Choroid plexus epithelial cell (primary cell): ENCODE data around the gene MED14.

Experiments used
- DNase-seq: peaks from one replicate; pipeline ENCODE4 v3.0.0-alpha.2; 2010; ENCODE audit warnings: low read depth
- H3K4me3 ChIP-seq: 2 replicates; pipeline ENCODE4 v1.5.1; 2011; ENCODE audit warnings: low read depth, mild to moderate bottlenecking, control low read depth, low read length, moderate library complexity
- TF ChIP-seq, protein P1 (sequence below): conservative IDR thresholded peaks from 2 replicates; pipeline ENCODE4 v1.5.1; 2011; ENCODE audit warnings: low read depth, mild to moderate bottlenecking, control low read depth, inconsistent platforms, low read length, moderate library complexity

The MED14 gene

DNA sequence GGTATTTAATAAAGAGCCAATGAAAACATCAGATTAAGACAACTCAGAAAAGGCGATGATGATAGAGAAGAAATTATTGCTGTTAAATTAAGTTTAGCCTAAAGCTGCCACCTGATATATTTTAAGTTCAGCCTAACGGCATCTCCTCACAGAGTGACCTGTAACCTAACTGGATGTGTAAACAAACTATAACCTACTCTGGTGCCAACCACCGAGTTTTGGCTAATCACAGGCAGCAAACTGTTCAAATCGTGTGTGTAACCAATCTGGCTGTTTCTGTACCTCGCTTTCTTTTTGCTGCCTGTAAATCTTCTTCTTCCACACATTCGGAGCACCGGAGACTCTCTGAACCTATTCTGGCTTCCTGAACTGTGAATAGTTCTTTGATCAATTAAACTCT lies 37.8 kb upstream of the MED14 start:
- TF ChIP-seq, protein P1, sequence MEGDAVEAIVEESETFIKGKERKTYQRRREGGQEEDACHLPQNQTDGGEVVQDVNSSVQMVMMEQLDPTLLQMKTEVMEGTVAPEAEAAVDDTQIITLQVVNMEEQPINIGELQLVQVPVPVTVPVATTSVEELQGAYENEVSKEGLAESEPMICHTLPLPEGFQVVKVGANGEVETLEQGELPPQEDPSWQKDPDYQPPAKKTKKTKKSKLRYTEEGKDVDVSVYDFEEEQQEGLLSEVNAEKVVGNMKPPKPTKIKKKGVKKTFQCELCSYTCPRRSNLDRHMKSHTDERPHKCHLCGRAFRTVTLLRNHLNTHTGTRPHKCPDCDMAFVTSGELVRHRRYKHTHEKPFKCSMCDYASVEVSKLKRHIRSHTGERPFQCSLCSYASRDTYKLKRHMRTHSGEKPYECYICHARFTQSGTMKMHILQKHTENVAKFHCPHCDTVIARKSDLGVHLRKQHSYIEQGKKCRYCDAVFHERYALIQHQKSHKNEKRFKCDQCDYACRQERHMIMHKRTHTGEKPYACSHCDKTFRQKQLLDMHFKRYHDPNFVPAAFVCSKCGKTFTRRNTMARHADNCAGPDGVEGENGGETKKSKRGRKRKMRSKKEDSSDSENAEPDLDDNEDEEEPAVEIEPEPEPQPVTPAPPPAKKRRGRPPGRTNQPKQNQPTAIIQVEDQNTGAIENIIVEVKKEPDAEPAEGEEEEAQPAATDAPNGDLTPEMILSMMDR: no peak
- no peak for DNase-seq
- H3K4me3 ChIP-seq: no peak overlapping the region

- no peak overlapping the region for H3K4me3 ChIP-seq
- TF ChIP-seq, protein P1: no peak
- no peak for DNase-seq
Observed at GRCh38 chrX:40772290-40772689, 36.9 kb upstream of the MED14 start.

- TF ChIP-seq, protein P1: no peak
- H3K4me3 ChIP-seq: no peak overlapping the region
- DNase-seq: no peak
Observed at GRCh38 chrX:40761762-40762161, 26.4 kb upstream of the MED14 start.

DNA sequence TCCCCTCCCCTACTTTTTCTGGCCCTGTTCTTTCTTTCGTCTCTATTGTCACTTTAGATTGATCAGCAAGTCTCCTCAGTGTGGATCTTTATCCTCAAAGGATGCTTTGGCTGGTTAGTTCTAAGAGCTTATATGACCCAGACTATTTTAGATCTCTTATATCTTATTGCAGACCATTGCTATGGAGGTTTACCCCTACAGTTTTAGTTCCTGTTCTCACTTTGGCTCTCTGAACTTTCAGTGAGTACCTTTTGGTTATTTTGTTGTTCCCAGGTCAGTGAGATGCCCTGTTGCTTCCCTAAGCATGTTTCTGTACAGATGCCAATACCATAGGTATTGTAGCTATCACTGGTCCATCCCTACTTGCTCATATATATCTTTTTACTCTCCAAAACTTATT lies 24.0 kb upstream of the MED14 start:
- TF ChIP-seq, protein P1: no peak
- no peak overlapping the region for H3K4me3 ChIP-seq
- DNase-seq: no peak

- H3K4me3 ChIP-seq: no peak overlapping the region
- TF ChIP-seq, protein P1: no peak
- no peak for DNase-seq
Observed at GRCh38 chrX:40757058-40757457, 21.7 kb upstream of the MED14 start.

GRCh38 chrX:40755291-40756249 lies 20.2 kb upstream of the MED14 start:
- peak; percentile 11 for DNase-seq
- TF ChIP-seq, protein P1: peak; percentile 3
- no peak overlapping the region for H3K4me3 ChIP-seq
